CD14-positive monocyte (primary cell): ENCODE data around the gene OXCT1. TPM values are rescaled to one million over a fixed set of nuclear protein-coding genes. Genes with fewer than 3 reads are reported as not detected.

ENCODE experiments used
- DNase-seq, 3 donors: peaks; one replicate each; pipeline ENCODE4 v3.0.0-alpha.2; 2011 to 2022
- H2AFZ ChIP-seq: 2 replicates; pipeline ENCODE4 v1.6.0; 2012; ENCODE audit warnings: mild to moderate bottlenecking, low read depth, low read length, inconsistent platforms; ENCODE audit not compliant: insufficient read depth, poor library complexity, severe bottlenecking
- H3K27ac ChIP-seq, 2 donors: 1 replicate in 1 of 2; 2 replicates in 1 of 2; pipeline ENCODE4 v1.5.1; 2012 to 2013; ENCODE audit warnings: low read length in 2 of 2, control low read depth in 1 of 2, inconsistent platforms in 1 of 2, low read depth in 1 of 2, mild to moderate bottlenecking in 1 of 2
- H3K27me3 ChIP-seq, 2 donors: one replicate each; pipeline versions ENCODE4 v1.6.0 to v1.6.1; 2011 to 2013; ENCODE audit warnings: low read length in 2 of 2; ENCODE audit not compliant: control insufficient read depth in 2 of 2, insufficient read depth in 2 of 2
- H3K36me3 ChIP-seq, 2 donors: replicated peaks in 1 of 2; 1 replicate in 1 of 2; 2 replicates in 1 of 2; pipeline versions ENCODE4 v1.5.1 to v1.6.1; 2012 to 2013; ENCODE audit warnings: low read length in 2 of 2, control low read depth in 1 of 2, inconsistent platforms in 1 of 2, mild to moderate bottlenecking in 1 of 2; ENCODE audit not compliant: insufficient read depth in 2 of 2, control insufficient read depth in 1 of 2
- H3K4me1 ChIP-seq, 2 donors: 1 replicate in 1 of 2; 2 replicates in 1 of 2; pipeline versions ENCODE4 v1.5.1 to v1.6.1; 2012 to 2013; ENCODE audit warnings: low read length in 2 of 2, control low read depth in 1 of 2, inconsistent platforms in 1 of 2, mild to moderate bottlenecking in 1 of 2, moderate library complexity in 1 of 2; ENCODE audit not compliant: insufficient read depth in 2 of 2, control insufficient read depth in 1 of 2
- H3K4me2 ChIP-seq: replicated peaks from 2 replicates; pipeline ENCODE3; 2012; ENCODE audit warnings: low read length, moderate library complexity, mild to moderate bottlenecking; ENCODE audit not compliant: poor library complexity, severe bottlenecking; ENCODE audit errors: extremely low read depth
- H3K4me3 ChIP-seq, 3 experiments: fragments of 200-600 bp in 1 of 3; sonication (generic) in 1 of 3; replicated peaks in 1 of 3; 1 replicate in 2 of 3; 2 replicates in 1 of 3; pipeline ENCODE4 v1.5.1; 2011 to 2013; ENCODE audit warnings: low read length in 3 of 3, mild to moderate bottlenecking in 3 of 3, control low read depth in 2 of 3, low read depth in 2 of 3, inconsistent platforms in 1 of 3, moderate library complexity in 1 of 3
- H3K79me2 ChIP-seq: 2 replicates; pipeline ENCODE4 v1.6.0; 2012; ENCODE audit warnings: mild to moderate bottlenecking, control low read depth, inconsistent platforms, low read length, moderate library complexity; ENCODE audit not compliant: insufficient read depth
- H3K9ac ChIP-seq: 2 replicates; pipeline ENCODE4 v1.6.0; 2017; ENCODE audit warnings: low read length, mild to moderate bottlenecking; ENCODE audit not compliant: insufficient read depth, poor library complexity, severe bottlenecking
- H3K9me3 ChIP-seq, 2 donors: replicated peaks in 1 of 2; 1 replicate in 1 of 2; 2 replicates in 1 of 2; pipeline versions ENCODE4 v1.5.1 to v1.6.1; 2012 to 2013; ENCODE audit warnings: low read length in 2 of 2, control low read depth in 1 of 2; ENCODE audit not compliant: control insufficient read depth in 1 of 2, insufficient read depth in 1 of 2
- H4K20me1 ChIP-seq: 2 replicates; pipeline ENCODE4 v1.6.0; 2012; ENCODE audit warnings: mild to moderate bottlenecking, low read length, control low read depth, moderate library complexity; ENCODE audit not compliant: insufficient read depth
- H3K27ac Mint-ChIP-seq, 7 donors: one replicate each; pipeline ENCODE4 v1.8.0; 2020; ENCODE audit warnings: mild to moderate bottlenecking in 7 of 7, mixed read lengths in 7 of 7, moderate library complexity in 6 of 7, inconsistent platforms in 2 of 7
- H3K27me3 Mint-ChIP-seq, 3 donors: one replicate each; pipeline ENCODE4 v1.8.0; 2021 to 2022; ENCODE audit warnings: low read depth in 3 of 3, mild to moderate bottlenecking in 3 of 3, mixed read lengths in 3 of 3, moderate library complexity in 3 of 3, inconsistent platforms in 1 of 3
- H3K36me3 Mint-ChIP-seq, 2 donors: one replicate each; pipeline ENCODE4 v1.8.0; 2020; ENCODE audit warnings: mixed read lengths in 2 of 2, inconsistent platforms in 1 of 2, mild to moderate bottlenecking in 1 of 2
- H3K4me1 Mint-ChIP-seq: one replicate; pipeline ENCODE4 v1.8.0; 2020; ENCODE audit warnings: mild to moderate bottlenecking, mixed read lengths
- H3K4me3 Mint-ChIP-seq, 2 donors: one replicate each; pipeline ENCODE4 v1.8.0; 2020; ENCODE audit warnings: mild to moderate bottlenecking in 2 of 2, mixed read lengths in 2 of 2, moderate library complexity in 1 of 2
- H3K9me3 Mint-ChIP-seq, 7 donors: one replicate each; pipeline ENCODE4 v1.8.0; 2020 to 2022; ENCODE audit warnings: mixed read lengths in 7 of 7, mild to moderate bottlenecking in 6 of 7, moderate library complexity in 6 of 7, inconsistent platforms in 2 of 7
- CTCF ChIP-seq: fragments of 200-600 bp; IDR thresholded peaks from one replicate; pipeline ENCODE4 v1.8.0; 2022; ENCODE audit warnings: antibody characterized with exemption, mild to moderate bottlenecking
- WGBS: methylation state at CpG from one replicate; pipeline ENCODE4 v1.1.5; 2013; ENCODE audit warnings: missing lambda C conversion rate; ENCODE audit not compliant: insufficient coverage; 5-methylcytosine and 5-hydroxymethylcytosine counted together
- intact Hi-C, 2 donors: fragments of 100-400 bp; cut with micrococcal nuclease; formaldehyde crosslinking; loops; one replicate each; pipeline versions ENCODE4 v1.15.0 to v1.15.1; 2023
- polyA plus RNA-seq, 3 donors: library from polyadenylated mRNA; depleted of rRNA in 1 of 3; unstranded in 2 of 3; stranded (reverse) in 1 of 3; fragments of 300-500 nt in 2 of 3; fragments of >200 nt in 1 of 3; fragmentation: Illumina TruSeq in 2 of 3; gene quantifications; 1 replicate in 2 of 3; 2 replicates in 1 of 3; pipeline ENCODE4 v1.2.3, GENCODE V29; 2012 to 2021

OXCT1 gene
- polyA plus RNA-seq, 3 donors, result 1.3 to 3.4 (median 1.9) TPM

DNA sequence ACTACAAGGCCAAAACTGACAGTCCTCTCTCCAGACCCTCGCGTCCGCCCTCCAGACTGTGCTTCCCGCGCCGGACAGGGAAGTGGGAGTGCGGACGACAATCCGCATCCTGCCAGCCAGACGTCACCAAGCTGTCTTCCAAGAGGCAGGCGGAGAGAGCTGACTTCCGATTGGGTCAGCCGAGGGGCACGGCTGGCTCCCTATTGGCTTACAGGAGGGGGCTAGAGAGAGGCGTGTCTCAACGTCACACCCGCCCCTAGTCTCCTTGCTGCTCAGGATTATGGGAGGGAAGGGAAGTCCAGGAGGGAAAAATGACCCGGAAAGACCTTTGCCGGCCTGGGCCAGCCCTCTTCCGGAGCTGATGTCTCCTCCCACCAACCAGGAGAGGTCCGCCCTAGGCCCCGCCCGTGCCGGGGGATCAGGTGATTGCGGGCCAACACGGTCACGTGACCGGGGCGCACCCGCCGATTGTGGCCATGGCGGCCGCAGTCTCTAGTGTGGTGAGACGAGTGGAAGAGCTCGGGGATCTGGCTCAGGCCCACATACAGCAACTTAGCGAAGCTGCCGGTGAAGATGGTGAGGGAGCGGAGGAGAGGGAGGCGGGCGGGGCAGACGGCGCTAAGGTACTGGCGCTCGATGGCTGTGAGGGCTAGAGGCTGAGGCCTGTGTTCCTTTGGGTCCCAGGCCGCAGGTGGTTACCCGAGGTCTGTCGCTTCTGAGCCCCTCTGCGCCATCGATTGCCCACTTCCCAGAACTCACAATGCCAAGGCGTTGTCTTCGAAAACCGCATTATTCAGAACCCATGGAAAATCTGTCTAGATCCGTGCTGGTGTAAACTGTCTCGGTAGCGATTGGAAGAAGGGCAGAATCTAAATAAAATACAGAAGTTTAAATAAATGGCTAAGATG lies 33.9 kb upstream of the OXCT1 start, which contains the start of gene RIMOC1:
Gene RIMOC1, plus strand, starts transcription at position 453 of the 908 bp plus-strand sequence. Its CDS starts 24 bp downstream, at position 477.
- Histone ChIP-seq H3K36me3 (peaks cover 15 to 17% of the 10 kb centered on the region in 2 donors), H3K4me3 (peak within 1 kb of the TSS; percentile 62 to 81 (median 79)), H3K4me2 (peak within 1 kb of the TSS; percentile 85), H3K9me3 (no peaks in the 10 kb centered on the region), H3K9ac (peak within 1 kb of the TSS; percentile 91), H3K27ac (peak within 1 kb of the TSS; percentile 90 to 94), H3K4me1 (peaks cover 18 to 20% of the 10 kb centered on the region in 2 donors), H2AFZ (peak within 1 kb of the TSS; percentile 75), H4K20me1 (no peaks in the 10 kb centered on the region), H3K27me3 (no peaks in the 10 kb centered on the region), H3K79me2 (peaks cover 39% of the 10 kb centered on the region)
- peaks cover 33% of the 10 kb centered on the region for H3K4me1 Mint-ChIP-seq
- intact Hi-C loops, result loop anchor here (5.0 to 10.0 kb wide), 2 partner anchors 1069 to 1218 kb away; partner anchors contain the start of genes RPL37 (in 1 of the 2) and ZNF131 (in 1 of the 2)
- H3K36me3 Mint-ChIP-seq, result peaks cover 19 to 20% of the 10 kb centered on the region in 2 donors
- TF ChIP-seq CTCF, result no peak
- DNase-seq, result peak; percentile 98 to 99 (median 99)
- peak within 1 kb of the TSS; percentile 92 to 99 (median 98) for H3K27ac Mint-ChIP-seq
- peaks cover 5 to 7% (median 6%) of the 10 kb centered on the region in 3 donors for H3K27me3 Mint-ChIP-seq
- peaks cover 0 to 2% (median 0%) of the 10 kb centered on the region in 7 donors for H3K9me3 Mint-ChIP-seq
- peak within 1 kb of the TSS; percentile 95 to 98 for H3K4me3 Mint-ChIP-seq
- 0% methylated on average over 35 of the region's 55 CpGs for WGBS

GRCh38 chr5:41903382-41903891 lies 33.2 kb upstream of the OXCT1 start:
- Histone ChIP-seq H3K4me2 (peak overlapping the region; percentile 85), H3K27ac (peak overlapping the region; percentile 90 to 94), H3K9ac (peak overlapping the region; percentile 91), H3K4me3 (peak overlapping the region; percentile 41 to 79 (median 62)), H3K4me1 (peaks cover 18 to 20% of the 10 kb centered on the region in 2 donors), H2AFZ (peak overlapping the region; percentile 75), H4K20me1 (no peaks in the 10 kb centered on the region), H3K9me3 (no peaks in the 10 kb centered on the region), H3K27me3 (no peaks in the 10 kb centered on the region), H3K36me3 (peaks cover 8 to 10% of the 10 kb centered on the region in 2 donors), H3K79me2 (peaks cover 38% of the 10 kb centered on the region)
- 25% methylated on average over 4 of the region's 8 CpGs for WGBS
- Mint-ChIP-seq H3K27ac (peak overlapping the region; percentile 92 to 99 (median 98)), H3K4me3 (peak overlapping the region; percentile 95 to 98), H3K27me3 (peaks cover 6 to 7% (median 7%) of the 10 kb centered on the region in 3 donors), H3K4me1 (peaks cover 33% of the 10 kb centered on the region), H3K36me3 (peaks cover 12 to 13% of the 10 kb centered on the region in 2 donors), H3K9me3 (peaks cover 0 to 2% (median 0%) of the 10 kb centered on the region in 7 donors)
- intact Hi-C loops, result loop anchor here (5.0 to 10.0 kb wide), 2 partner anchors 1069 to 1219 kb away; partner anchors contain the start of genes RPL37 (in 1 of the 2) and ZNF131 (in 1 of the 2)
- no peak for TF ChIP-seq CTCF
- DNase-seq, result no peak
